ENCODE results near the gene ZNF581.
A peak's percentile ranks its signal among the peaks of the same experiment; 100 is the strongest.

ZNF581 gene

DNA sequence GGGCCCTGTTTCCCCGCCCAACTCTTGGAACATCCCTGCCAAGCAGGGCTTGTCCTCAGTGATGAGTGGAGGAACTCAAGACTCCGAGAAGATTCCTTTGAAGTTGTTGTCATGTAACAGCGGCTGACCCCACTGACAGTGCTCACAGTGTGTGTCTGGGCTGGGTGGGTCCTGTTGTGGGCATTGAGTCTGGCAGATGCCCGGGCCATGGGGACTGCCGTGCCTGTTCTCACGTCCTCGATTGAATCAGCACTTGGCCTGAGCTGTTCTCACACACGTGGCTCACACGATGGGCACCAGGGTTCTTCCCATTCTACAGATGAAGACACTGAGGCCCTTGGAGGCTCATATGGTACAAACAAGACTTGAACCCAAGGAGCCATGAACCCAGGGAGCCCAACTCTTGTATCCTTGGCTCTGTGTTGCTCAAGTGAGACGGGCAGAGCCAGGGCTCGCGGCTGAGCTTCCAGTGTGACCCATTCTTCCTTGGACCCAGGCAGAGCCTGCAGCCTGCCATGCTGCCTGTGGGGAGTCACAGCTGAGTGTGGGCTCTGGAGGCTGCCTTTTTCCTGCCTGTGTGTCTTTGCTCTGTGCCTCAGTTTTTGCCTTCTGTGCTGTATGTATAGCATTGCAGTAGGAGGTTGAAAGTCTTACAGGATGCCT is 23.0 kb downstream of the ZNF581 start:
- no peak for DNase-seq (ENCODE audit: low read depth)

DNA sequence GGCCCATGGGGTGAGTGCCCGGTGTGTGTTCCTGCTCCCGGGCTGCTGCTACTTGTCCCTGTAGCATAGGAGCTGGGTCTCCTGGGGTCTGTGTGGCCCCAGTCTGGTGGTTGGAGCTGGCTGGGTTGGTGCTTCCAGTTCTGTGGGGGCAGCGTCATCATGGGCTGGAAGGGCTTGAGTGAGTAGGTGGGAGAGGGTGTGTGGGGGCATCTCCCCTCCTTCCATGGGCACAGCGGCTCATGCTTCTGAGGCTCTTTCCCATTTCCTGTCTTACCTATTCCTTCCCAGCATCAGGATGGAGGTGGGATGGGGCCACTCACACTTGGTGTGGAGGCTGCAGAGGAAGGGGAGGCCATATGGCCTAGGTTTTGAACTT is 23.5 kb downstream of the ZNF581 start:
- no peak for DNase-seq (ENCODE audit: low read depth)

GRCh38 chr19:55667511-55667910 is 24.1 kb downstream of the ZNF581 start:
- no peak for DNase-seq (ENCODE audit: low read depth)

DNA sequence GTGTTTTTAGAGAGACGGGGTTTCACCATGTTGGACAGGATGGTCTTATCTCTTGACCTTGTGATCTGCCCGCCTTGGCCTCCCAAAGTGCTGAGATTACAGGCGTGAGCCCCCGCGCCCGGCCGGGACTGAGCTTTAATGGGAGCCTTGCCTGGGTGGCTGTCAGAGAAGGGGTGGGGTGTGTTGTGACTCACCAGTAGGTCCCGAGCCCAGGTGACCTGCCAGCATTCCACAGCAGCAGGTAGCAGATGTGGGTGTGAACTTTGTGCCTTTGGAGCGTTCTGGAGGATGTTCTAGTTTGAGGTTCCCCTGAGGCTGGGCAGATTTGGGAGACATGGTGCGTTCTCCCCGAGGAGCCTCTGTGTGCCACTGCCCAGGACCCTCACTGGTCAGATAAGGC is 24.5 kb downstream of the ZNF581 start:
- no peak for DNase-seq (ENCODE audit: low read depth)

DNA sequence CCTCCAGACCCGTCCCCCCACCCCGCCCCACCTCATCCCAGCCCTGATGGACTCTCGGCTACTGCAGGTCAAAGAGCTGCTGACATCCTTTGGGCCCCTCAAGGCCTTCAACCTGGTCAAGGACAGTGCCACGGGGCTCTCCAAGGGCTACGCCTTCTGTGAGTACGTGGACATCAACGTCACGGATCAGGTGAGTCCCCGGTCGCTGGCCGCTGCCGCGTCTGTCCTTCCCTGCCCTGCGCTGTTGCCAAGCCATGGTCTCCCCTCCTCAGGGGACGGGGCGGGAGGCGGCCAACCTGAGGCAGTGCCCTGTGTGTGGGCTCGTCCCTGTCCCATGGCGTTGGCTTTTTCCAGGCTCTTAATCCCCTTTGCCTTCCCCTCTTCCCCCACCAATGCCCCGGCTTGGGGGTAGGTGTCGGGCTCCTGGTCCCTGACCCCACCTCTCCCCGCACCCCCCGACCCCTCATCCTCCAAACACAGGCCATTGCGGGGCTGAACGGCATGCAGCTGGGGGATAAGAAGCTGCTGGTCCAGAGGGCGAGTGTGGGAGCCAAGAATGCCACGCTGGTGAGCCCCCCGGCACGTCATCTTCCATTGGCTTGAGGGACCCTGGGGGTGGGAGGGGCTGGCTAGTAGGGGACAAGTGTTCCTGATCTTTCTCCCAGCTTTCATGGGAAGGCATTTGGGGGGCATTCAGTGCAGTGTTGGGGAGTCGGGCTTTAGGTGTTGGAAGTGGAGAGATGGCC is 25.3 kb downstream of the ZNF581 start:
- no peak for DNase-seq (ENCODE audit: low read depth)

- DNase-seq (ENCODE audit: low read depth), result no peak
These were observed 26.2 kb downstream of the ZNF581 start for GRCh38 chr19:55669418-55670279.

DNA sequence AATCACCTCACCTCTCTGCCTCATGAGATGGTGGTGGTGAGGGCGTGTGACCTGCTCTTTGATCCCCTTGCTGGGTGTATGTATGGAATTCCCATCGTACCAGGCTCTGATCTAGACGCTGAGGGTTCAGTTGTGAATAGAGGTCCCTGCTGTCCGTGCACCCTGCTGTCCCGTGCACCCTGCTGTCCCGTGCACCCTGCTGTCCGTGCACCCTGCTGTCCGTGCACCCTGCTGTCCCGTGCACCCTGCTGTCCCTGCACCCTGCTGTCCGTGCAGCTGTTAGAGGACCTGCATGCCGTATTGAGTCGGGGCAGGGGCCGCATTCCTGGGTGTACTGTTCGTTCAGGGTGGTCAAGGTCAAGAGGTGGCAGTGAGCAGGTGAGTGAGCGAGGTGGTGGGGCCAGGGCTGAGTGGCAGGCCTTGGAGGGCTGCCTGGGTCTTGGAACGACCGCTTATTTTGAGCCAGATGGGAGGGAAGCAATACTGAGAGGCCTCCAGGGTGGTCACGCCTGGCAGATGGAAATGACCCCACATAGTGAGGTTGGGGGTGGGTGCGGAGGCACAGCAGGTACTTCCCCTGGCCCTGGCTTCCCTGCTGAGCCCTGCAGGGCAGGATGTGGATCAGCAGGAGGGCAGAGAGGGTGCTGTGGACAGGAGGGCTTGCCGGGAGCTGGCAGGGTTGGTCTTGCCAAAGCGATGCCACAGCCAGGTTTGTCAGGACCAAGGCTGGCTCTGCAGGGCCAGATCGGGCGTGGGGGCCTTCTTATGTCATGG is 27.0 kb downstream of the ZNF581 start:
- DNase-seq (ENCODE audit: low read depth), result no peak

DNA sequence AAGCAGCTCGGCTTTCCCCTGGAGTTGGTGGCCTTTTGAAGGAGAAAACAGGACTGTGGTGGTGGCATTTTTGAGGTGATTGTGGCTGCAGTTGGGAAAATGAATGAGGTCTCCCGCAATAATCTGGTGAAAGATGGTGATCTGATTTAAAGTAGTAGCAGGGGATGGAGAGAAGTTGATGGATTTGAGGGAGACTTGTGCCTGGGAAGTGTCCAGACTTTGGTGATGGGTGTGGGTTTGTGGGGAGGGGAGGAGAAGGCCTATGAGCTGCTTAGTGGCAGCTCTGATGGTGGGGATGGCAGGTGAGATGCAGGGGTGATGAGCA is 27.6 kb downstream of the ZNF581 start:
- DNase-seq (ENCODE audit: low read depth), result no peak

- no peak for DNase-seq (ENCODE audit: low read depth)
These were observed 29.0 kb downstream of the ZNF581 start for GRCh38 chr19:55672418-55672817.

GRCh38 chr19:55673465-55673864 is 30.0 kb downstream of the ZNF581 start:
- DNase-seq (ENCODE audit: low read depth), result no peak

- no peak for DNase-seq (ENCODE audit: low read depth)
These were observed 30.4 kb downstream of the ZNF581 start for GRCh38 chr19:55673889-55674288.

- no peak for DNase-seq (ENCODE audit: low read depth)
These were observed 31.0 kb downstream of the ZNF581 start for GRCh38 chr19:55674459-55674840.

DNA sequence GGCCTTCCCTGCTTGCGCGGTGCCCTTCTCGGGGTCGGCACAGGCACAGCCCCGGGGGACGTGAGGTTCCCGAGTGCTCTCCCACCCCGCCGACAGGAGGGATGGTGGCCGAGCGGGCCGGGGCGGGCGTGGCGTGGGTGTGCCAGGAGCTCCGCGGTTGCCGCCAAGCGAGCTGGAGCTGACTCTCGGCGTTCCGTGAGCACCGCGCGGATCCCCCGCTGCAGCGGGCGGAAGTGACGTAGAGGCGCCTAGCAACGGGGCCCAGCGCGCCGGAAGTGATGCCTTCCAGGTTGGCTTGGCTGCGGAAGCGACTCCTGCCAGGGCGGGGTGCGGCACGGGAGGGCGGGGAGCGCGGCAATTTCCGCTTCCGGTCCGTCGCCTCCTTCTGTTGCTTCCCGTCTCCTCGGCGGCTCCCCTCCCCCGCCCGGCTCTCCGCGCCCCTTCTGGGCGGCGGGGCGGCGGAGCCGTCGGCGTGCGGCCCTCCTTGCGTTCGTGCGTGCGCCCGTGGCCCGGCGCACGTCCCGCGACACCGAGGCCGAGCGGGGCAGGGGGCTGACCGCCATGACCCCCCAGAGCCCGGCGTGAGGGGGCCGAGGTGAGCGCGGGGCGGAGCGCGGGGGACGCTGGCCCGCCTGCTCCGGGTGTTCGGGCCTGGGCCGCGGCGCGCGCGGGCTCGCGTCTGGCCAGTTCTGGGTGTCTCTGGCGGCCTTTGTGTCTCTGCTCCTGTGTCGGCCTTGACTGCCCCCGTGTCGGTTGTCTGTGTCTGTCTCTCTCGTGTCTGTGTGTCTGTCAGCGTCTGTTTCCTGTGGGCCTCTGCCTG is 31.6 kb downstream of the ZNF581 start, which contains the start of gene EPN1:
TSS of gene EPN1 (plus strand) at position 386 of the 820 bp plus-strand sequence. CDS start 3,402 bp downstream, outside the sequence.
- DNase-seq (ENCODE audit: low read depth), result peak; percentile 99

DNA sequence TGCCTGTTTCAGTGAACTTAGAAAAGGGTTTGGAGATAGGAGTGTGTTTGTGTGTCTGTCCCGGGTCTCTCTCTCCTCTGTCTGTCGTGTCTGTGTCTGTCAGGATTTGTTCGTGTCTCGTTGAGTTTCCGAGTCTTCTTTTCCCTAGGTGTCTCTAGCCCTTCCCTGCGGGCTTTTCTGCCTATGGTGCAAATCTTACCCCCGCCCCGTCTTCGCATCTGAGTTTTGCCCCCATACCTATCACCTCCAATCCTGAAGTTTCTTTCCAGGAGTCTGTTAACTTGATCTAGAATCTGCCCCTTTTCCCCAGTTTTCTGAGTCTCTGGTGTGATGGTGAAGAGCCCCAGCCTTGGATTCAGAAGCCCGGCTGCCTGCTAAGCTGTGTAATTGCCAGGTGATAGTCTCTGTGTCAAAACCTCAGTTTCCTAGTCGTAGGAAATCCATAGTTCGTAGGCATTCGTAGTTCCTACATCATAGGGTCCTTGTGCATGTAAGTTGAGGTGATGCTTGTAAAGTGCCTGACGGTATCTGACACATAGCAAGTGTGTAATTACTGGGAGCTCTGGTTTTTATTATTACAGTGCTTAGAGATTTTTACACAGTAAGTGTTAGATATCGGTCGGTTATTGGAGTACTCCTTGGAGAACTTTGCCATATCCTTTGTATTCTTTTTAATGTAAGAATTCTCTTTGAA is 32.4 kb downstream of the ZNF581 start:
- no peak for DNase-seq (ENCODE audit: low read depth)

DNA sequence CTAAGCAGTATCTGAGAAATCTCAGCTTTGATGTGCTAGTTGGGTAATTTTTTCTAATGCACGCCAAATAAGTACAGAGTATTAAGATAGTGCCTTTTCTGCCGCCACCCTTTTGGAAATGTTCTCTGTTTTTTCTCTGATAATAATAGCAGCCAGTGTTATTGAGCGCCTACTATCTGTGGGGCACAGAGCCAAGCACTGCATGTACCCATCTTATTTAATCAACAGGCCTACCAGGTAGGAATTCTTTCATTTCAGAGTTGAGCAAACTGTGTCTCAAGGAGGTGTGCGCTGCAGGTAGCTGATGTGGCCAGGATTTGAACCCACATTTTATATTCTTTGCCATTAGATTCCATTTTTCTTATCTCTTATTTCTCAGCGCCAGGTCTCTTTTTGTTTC is 32.9 kb downstream of the ZNF581 start:
- DNase-seq (ENCODE audit: low read depth), result no peak

- DNase-seq (ENCODE audit: low read depth), result no peak
These were observed 33.5 kb downstream of the ZNF581 start for GRCh38 chr19:55676889-55677505.

- DNase-seq (ENCODE audit: low read depth), result no peak
These were observed 34.2 kb downstream of the ZNF581 start for GRCh38 chr19:55677572-55678028.

GRCh38 chr19:55678121-55678671 is 34.7 kb downstream of the ZNF581 start:
- DNase-seq (ENCODE audit: low read depth), result no peak
